GM13976 (cell line): ENCODE data around the gene DPYSL4.

ENCODE experiments used
- DNase-seq: peaks from one replicate; pipeline ENCODE4 v3.0.0; 2012; ENCODE audit warnings: low spot score
- CTCF ChIP-seq: IDR thresholded peaks from 2 replicates; pipeline ENCODE4 v1.5.1; 2012; ENCODE audit warnings: borderline replicate concordance, mild to moderate bottlenecking; ENCODE audit not compliant: insufficient read depth; ENCODE audit errors: extremely low read depth, missing control alignments, control extremely low read depth
- in situ Hi-C: fragments of 300-500 bp; cut with MboI; formaldehyde crosslinking; loops from one replicate; pipeline ENCODE4 v1.12.0; 2022; ENCODE audit warnings: low sequenced_read_pairs, mixed read lengths, inconsistent platforms; ENCODE audit not compliant: unreplicated experiment

The DPYSL4 gene

GRCh38 chr10:132240581-132240980 is 53.8 kb downstream of the DPYSL4 start:
- DNase-seq = no peak
- in situ Hi-C loops = no loop called here
- no peak for TF ChIP-seq CTCF

GRCh38 chr10:132241086-132241485 is 54.3 kb downstream of the DPYSL4 start:
- in situ Hi-C loops = no loop called here
- no peak for DNase-seq
- no peak for TF ChIP-seq CTCF

- DNase-seq = no peak
- in situ Hi-C loops = no loop called here
- TF ChIP-seq CTCF = no peak
Measured at GRCh38 chr10:132241496-132241895, 54.7 kb downstream of the DPYSL4 start.

- no peak for TF ChIP-seq CTCF
Measured at GRCh38 chr10:132242103-132242840, 55.5 kb downstream of the DPYSL4 start.

GRCh38 chr10:132243141-132243540 is 56.4 kb downstream of the DPYSL4 start:
- no peak for TF ChIP-seq CTCF

More at GRCh38 chr10:132242103-132242840, 55.5 kb downstream of the DPYSL4 start:
- DNase-seq = no peak
- in situ Hi-C loops = no loop called here

GRCh38 chr10:132243626-132244025 is 56.9 kb downstream of the DPYSL4 start:
- no peak for DNase-seq
- no peak for TF ChIP-seq CTCF
- in situ Hi-C loops = no loop called here

More at GRCh38 chr10:132243141-132243540, 56.4 kb downstream of the DPYSL4 start:
- in situ Hi-C loops = no loop called here
- no peak for DNase-seq
